ENCODE measurements around the gene GALNS. TPM values are rescaled to one million over a fixed set of nuclear protein-coding genes. Genes with fewer than 3 reads are reported as not detected.
"Not testable (repeated sequence)": the region's sequence is repeated elsewhere in the genome, so short reads cannot be mapped to it uniquely, and the experiment has no call there.

GALNS gene
- total RNA-seq, 1 experiment from 2014 or later, result 10.4 TPM

GRCh38 chr16:88793251-88793954 is 63.3 kb downstream of the GALNS start:
- Histone ChIP-seq H3K36me3 (no peaks in the 10 kb centered on the region), H3K4me3 (no peak overlapping the region), H3K27me3 (no peaks in the 10 kb centered on the region), H3K27ac (no peak overlapping the region), H3K9me3 (replicated peaks) (no peaks in the 10 kb centered on the region), H3K4me1 (peaks cover 14% of the 10 kb centered on the region)
- DNase-seq, result no peak

DNA sequence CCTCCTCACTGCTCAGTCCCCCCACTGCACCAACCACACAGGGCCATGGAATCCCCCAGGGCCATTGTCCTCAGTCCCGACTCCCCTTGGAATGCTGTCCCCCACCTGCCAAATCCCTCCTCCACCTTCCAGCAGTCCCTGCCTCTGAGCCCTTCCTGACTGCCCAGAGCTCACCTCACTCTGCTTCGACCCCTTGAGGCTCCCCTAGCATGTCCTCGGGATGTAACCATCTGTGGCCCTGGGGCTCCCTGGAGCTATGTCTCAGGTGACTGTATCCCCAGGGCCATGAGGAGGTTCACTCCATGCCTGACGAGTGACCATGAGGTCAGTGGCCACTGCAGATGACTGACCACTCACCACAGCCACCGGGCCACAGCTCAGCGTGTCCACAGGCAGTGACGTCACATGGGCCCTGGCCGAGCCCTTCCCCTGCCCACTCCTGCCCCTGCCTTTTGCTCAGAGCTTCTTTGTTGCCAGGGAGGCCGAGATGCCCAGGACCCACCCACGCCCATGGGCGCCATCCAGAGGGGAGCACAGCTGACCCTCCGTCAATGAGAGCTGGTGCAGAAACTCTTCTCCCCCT is 64.0 kb downstream of the GALNS start:
- Histone ChIP-seq H3K36me3 (no peaks in the 10 kb centered on the region), H3K27me3 (no peaks in the 10 kb centered on the region), H3K4me3 (no peak overlapping the region), H3K27ac (no peak overlapping the region), H3K9me3 (replicated peaks) (no peaks in the 10 kb centered on the region), H3K4me1 (peaks cover 14% of the 10 kb centered on the region)
- DNase-seq, result no peak

DNA sequence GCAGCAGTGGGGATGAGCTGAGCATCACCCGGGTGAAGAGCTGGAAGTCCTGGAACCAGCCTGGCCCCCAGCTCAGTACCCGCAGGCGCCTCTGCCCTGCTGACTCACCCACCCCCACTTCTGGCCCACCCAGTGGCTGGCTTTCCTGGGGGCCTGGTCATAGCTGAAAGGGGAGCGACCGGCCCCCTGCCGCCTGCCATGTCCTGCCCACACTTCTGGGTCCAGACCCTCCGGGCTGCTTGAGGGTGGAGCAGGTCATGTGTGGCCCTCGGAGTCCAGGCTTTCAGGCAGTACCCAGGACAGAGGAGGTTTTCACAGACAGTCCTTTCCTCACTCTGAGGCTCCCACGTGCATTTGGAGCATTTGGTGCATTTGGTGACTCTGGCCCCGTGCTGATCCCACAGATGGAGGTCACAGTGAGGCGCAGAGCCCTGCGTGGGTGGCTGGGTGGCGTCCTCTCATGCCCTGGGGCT is 64.6 kb downstream of the GALNS start:
- H3K27ac ChIP-seq, result no peak overlapping the region
- H3K4me3 ChIP-seq, result no peak overlapping the region
- DNase-seq, result peak; percentile 38 to 51
- H3K27me3 ChIP-seq, result no peaks in the 10 kb centered on the region
- no peaks in the 10 kb centered on the region for H3K36me3 ChIP-seq
- H3K9me3 ChIP-seq (replicated peaks), result no peaks in the 10 kb centered on the region
- H3K4me1 ChIP-seq, result peaks cover 14% of the 10 kb centered on the region

DNA sequence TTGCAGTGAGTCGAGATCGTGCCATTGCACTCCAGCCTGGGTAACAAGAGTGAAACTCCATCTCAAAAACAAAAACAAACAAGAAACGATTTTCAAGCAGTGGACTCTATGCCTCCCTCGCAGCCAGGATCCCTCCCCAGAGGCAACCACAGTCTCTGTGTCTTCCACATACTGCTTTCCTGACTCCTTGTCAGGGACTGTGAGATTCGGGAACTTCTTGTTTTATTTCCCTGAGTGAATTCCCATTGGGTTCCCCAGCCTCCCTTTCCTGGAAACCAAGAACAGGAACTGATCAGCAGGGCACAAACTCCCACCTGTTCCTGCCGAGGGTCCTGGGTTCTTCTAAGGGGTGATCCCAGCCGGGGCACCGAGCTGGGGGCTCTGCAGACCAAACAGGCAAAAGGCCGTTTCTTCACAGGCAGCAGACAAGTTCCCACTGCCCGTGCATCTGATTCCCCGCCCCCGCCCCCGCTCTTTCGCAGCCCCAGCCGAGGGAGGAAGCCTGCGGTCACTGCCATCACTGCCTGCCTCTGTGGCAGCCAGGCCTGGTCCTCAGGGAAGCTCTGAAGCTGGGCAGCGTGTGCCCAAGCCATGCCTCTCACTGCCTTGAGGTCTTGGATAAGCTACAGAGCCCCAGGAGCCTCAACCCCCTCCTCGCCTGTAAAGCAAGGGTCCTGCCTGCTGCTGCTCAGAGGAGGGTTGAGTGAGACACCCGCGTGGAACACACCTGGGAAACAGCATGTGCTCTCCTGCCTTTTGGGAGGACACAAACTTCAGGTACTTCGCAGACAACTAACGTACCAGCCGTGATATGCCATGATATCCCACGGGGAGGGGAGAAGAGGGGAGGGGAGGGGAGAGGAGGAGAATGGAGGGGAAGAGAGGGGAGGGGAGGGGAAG is 66.2 kb downstream of the GALNS start:
- Histone ChIP-seq H3K4me1 (peaks cover 14% of the 10 kb centered on the region), H3K36me3 (no peaks in the 10 kb centered on the region), H3K27me3 (no peaks in the 10 kb centered on the region), H3K9me3 (replicated peaks) (no peaks in the 10 kb centered on the region), H3K27ac (no peak overlapping the region), H3K4me3 (0 out of 2 replicates have a peak overlapping the region, but pooled peaks have one; percentile 16)
- peak in 1 of 2 experiments; percentile 44 for DNase-seq

- DNase-seq, result peak in 1 of 2 experiments; percentile 31
- no peaks in the 10 kb centered on the region for H3K27me3 ChIP-seq
- no peaks in the 10 kb centered on the region for H3K9me3 ChIP-seq (replicated peaks)
- no peak overlapping the region for H3K4me3 ChIP-seq
- no peaks in the 10 kb centered on the region for H3K36me3 ChIP-seq
- H3K4me1 ChIP-seq, result peaks cover 14% of the 10 kb centered on the region
- H3K27ac ChIP-seq, result no peak overlapping the region
Measured at GRCh38 chr16:88789594-88789993, 67.2 kb downstream of the GALNS start.

- not testable (repeated sequence) for H3K27ac ChIP-seq; H3K36me3 ChIP-seq; H3K4me3 ChIP-seq; H3K9me3 ChIP-seq (replicated peaks); H3K27me3 ChIP-seq; DNase-seq
- peaks cover 14% of the 10 kb centered on the region for H3K4me1 ChIP-seq
Measured at GRCh38 chr16:88788749-88789148, 68.0 kb downstream of the GALNS start.

DNA sequence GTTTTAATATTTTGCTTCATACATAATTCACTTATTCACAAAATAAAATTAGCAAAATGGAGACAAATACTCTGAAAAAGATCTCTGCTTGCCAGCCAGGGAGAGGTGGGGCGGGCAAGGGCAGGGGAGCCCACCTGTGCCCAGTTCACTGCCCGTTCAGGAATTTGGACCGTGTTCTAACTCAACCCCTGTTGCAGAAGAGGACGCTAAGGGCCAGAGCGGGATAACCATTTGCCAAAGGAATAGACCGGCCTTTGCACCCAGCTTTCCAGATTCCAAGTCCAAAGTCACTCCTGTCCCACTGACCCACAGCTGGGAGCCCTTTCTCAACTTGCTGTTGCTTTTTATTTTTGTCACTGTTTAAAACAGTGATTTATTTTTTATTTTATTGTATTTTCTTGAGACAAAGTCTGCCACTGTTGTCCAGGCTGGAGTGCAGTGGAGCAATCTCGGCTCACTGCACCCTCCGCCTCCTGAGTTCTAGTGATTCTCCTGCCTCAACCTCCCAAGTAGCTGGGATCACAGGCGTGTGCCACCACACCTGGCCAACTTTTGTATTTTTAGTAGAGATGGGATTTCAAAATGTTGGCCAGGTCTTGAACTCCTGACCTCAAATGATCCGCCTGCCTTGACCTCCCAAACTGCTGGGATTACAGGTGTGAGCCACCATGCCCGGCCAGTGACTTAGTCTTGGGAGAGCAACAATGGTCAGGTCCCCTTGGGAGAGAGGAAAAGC is 69.0 kb downstream of the GALNS start:
- Histone ChIP-seq H3K4me1 (peaks cover 18% of the 10 kb centered on the region), H3K36me3 (no peaks in the 10 kb centered on the region), H3K27me3 (no peaks in the 10 kb centered on the region), H3K4me3 (no peak overlapping the region), H3K27ac (no peak overlapping the region), H3K9me3 (replicated peaks) (no peaks in the 10 kb centered on the region)
- no peak for DNase-seq

GRCh38 chr16:88785106-88785924 is 71.4 kb downstream of the GALNS start, which contains the start of gene PIEZO1:
PIEZO1 (minus strand) TSS chr16:88785220; CDS start chr16:88784964, 256 bp downstream.
- H3K27ac ChIP-seq, result no peak within 1 kb of the TSS
- H3K4me3 ChIP-seq, result peak within 1 kb of the TSS; percentile 58
- H3K36me3 ChIP-seq, result no peaks in the 10 kb centered on the region
- DNase-seq, result no peak
- peaks cover 8% of the 10 kb centered on the region for H3K4me1 ChIP-seq
- H3K27me3 ChIP-seq, result no peaks in the 10 kb centered on the region
- no peaks in the 10 kb centered on the region for H3K9me3 ChIP-seq (replicated peaks)

DNA sequence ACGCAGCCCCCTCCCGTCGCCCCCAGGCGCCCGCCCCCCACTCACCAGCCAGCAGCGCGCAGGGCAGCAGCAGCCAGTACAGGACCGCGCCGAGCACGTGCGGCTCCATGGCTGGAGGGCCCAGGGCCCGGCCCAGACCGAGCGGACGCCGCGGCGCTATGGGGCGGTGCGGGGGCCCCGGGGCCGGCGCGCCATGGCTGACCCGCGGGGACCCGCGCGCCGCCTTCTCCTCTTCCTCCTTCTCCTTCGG is 72.0 kb downstream of the GALNS start:
- Histone ChIP-seq H3K36me3 (no peaks in the 10 kb centered on the region), H3K4me1 (peaks cover 3% of the 10 kb centered on the region), H3K9me3 (replicated peaks) (no peaks in the 10 kb centered on the region), H3K27me3 (no peaks in the 10 kb centered on the region), H3K4me3 (peak overlapping the region; percentile 58), H3K27ac (no peak overlapping the region)
- DNase-seq, result no peak

DNA sequence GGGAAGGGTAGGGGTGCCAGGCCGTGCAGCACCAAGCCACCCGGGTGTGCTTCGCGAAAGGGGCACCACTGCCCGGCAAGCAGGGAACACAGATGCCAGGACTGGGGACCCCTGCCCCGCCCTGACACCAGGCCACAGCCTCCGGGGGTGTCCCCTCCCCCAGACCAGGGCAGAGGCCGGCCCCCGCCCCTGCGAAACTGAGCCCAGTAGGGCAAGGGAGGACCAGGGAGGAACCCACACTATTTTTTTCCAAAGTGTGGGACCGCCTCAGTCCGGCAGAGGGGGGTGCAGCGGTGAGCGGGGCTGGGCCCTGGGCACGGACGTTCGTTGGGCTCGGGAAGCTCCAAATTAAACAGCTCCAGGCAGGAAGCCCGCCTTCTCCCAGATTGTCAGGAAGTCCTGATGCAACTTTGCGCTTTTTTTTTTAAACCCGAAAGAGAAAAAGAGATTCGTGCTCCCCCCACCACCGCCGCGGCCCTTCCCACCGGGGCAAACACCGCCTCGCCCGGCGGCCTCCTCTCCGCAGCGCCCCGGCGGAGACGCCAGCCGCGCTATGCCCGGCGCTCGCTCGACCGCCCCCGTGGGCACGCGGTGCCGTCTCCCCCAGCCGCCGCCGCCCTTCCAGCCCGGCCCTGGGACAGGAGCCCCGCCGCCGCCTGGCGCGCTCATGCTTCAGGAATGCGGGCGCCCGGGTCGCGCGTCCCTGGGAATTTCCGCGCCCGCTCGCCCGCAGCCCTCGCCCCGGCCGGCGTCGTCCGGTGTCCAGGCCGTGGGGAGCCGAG is 72.5 kb downstream of the GALNS start:
- Histone ChIP-seq H3K9me3 (replicated peaks) (no peaks in the 10 kb centered on the region), H3K27ac (no peak overlapping the region), H3K4me3 (peak overlapping the region; percentile 58), H3K27me3 (no peaks in the 10 kb centered on the region), H3K4me1 (peaks cover 8% of the 10 kb centered on the region), H3K36me3 (no peaks in the 10 kb centered on the region)
- no peak for DNase-seq

- Histone ChIP-seq H3K9me3 (replicated peaks) (no peaks in the 10 kb centered on the region), H3K36me3 (no peaks in the 10 kb centered on the region), H3K4me3 (peak overlapping the region; percentile 58), H3K27me3 (no peaks in the 10 kb centered on the region), H3K4me1 (peaks cover 8% of the 10 kb centered on the region), H3K27ac (no peak overlapping the region)
- no peak for DNase-seq
Measured at GRCh38 chr16:88783391-88784073, 73.2 kb downstream of the GALNS start.

DNA sequence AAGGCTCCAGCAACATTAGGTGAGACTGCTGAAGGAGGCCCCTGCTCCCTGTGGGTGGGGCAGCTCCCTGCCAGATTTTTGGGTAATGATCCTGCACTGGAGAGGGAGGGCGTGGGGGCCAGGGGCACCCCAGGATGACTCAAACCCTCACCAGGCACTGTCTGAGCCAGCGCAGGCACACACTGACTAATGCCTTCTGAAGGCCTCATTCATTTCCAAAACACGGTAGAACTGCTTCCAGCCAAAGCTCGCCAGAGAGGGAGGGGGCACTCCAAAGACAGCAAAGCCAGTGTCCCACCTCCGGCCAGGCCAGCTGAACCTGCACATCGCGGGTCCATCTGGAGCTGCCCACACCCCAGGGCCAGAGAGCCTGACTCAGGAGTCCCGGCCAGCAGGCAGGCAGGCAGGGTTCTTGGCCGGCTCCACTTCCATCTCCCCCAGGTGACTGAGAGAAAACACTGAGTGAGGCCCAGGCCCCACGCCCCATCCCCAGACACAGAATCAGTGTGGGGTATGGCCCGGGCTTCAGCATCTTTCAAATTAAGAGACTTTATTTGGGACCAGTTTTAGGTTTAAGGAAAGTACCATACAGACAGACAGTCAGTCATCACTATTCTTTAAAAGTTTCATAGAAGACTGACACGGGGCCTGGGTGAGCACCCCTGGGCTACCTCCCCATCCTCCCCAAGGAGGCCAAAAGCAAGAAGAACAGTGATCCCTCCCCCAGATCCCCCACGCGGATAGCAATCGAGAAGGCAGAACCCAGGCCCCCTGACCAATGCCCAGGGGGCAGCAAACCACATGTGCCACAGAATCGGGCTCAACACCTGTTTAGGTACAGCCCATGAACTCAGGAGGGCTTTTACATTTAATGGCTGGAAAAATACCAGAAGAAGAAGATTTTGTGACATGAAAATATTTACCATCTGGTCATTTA is 74.0 kb downstream of the GALNS start:
- Histone ChIP-seq H3K4me3 (no peak overlapping the region; the same call in 1 of the 2 replicates), H3K4me1 (peaks cover 8% of the 10 kb centered on the region)
- DNase-seq, result no peak

More for the DNA sequence above, 74.0 kb downstream of the GALNS start:
- Histone ChIP-seq H3K27me3 (no peaks in the 10 kb centered on the region), H3K9me3 (replicated peaks) (no peaks in the 10 kb centered on the region), H3K36me3 (no peaks in the 10 kb centered on the region), H3K27ac (no peak overlapping the region)

Data from SJCRH30 (cell line).